OCI-LY1 (cell line): Measurements from ENCODE around the gene SRSF1.

Experiments
- EZH2 ChIP-seq: fragments of 200-600 bp; sonication (generic), shearing (Covaris generic); IDR thresholded peaks from 2 replicates; pipeline ENCODE4 v1.8.0; 2017; ENCODE audit warnings: borderline replicate concordance, mixed run types, mild to moderate bottlenecking, antibody characterized with exemption, low read length, moderate library complexity, mixed read lengths
- TF ChIP-seq, protein P1 (sequence below): fragments of 200-600 bp; sonication (generic), shearing (Covaris generic); IDR thresholded peaks from 2 replicates; pipeline ENCODE4 v1.5.1; 2017; ENCODE audit warnings: mild to moderate bottlenecking, antibody characterized with exemption, low read length, moderate library complexity, mixed read lengths

DNA sequence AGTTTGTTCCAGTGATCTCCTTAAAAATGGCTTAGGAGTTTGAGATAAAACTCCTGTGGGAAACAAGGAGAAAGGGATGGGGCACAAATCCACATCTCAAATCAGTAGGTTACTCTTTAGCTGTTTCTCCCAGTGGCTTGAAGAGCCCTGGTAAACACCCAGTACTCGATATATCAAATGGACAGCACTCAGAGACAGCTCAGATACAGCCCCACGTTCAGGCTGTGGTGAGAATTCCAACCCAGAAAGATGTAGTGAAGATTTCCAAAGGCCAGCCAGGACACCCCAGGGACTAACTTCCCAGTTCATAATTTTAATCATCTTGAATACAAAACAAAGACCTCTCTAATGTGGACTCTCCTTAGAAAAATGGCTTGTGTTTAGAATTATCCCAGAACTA lies 12.6 kb downstream of the SRSF1 start:
- TF ChIP-seq, protein P1, sequence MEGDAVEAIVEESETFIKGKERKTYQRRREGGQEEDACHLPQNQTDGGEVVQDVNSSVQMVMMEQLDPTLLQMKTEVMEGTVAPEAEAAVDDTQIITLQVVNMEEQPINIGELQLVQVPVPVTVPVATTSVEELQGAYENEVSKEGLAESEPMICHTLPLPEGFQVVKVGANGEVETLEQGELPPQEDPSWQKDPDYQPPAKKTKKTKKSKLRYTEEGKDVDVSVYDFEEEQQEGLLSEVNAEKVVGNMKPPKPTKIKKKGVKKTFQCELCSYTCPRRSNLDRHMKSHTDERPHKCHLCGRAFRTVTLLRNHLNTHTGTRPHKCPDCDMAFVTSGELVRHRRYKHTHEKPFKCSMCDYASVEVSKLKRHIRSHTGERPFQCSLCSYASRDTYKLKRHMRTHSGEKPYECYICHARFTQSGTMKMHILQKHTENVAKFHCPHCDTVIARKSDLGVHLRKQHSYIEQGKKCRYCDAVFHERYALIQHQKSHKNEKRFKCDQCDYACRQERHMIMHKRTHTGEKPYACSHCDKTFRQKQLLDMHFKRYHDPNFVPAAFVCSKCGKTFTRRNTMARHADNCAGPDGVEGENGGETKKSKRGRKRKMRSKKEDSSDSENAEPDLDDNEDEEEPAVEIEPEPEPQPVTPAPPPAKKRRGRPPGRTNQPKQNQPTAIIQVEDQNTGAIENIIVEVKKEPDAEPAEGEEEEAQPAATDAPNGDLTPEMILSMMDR = no peak
- no peak for TF ChIP-seq EZH2
